ENCODE measurements around the gene RNF32.
A peak's percentile ranks its signal among the peaks of the same experiment; 100 is the strongest.
"Not testable (repeated sequence)": the region's sequence is repeated elsewhere in the genome, so short reads cannot be mapped to it uniquely, and the experiment has no call there.

Gene RNF32

GRCh38 chr7:156614434-156615264 is 25.9 kb upstream of the RNF32 start:
- no peak for DNase-seq

- no peak for DNase-seq
Measured at GRCh38 chr7:156616269-156617202, 24.0 kb upstream of the RNF32 start.

- no peak for DNase-seq
Measured at GRCh38 chr7:156617215-156617614, 23.4 kb upstream of the RNF32 start.

GRCh38 chr7:156618078-156618779 is 22.3 kb upstream of the RNF32 start:
- no peak for DNase-seq

- DNase-seq = no peak
Measured at GRCh38 chr7:156618780-156619367, 21.7 kb upstream of the RNF32 start.

- not testable (repeated sequence) for DNase-seq
Measured at GRCh38 chr7:156619488-156620290, 20.9 kb upstream of the RNF32 start.

- no peak for DNase-seq
Measured at GRCh38 chr7:156620291-156620675, 20.3 kb upstream of the RNF32 start.

GRCh38 chr7:156621652-156622051 is 18.9 kb upstream of the RNF32 start:
- DNase-seq = no peak

- DNase-seq = no peak
Measured at GRCh38 chr7:156625580-156625979, 15.0 kb upstream of the RNF32 start.

- no peak for DNase-seq
Measured at GRCh38 chr7:156626220-156626895, 14.2 kb upstream of the RNF32 start.

- DNase-seq = no peak
Measured at GRCh38 chr7:156628562-156628961, 12.0 kb upstream of the RNF32 start.

GRCh38 chr7:156629873-156630272 is 10.7 kb upstream of the RNF32 start:
- no peak for DNase-seq

- DNase-seq = no peak
Measured at GRCh38 chr7:156634117-156634516, 6.5 kb upstream of the RNF32 start.

- no peak for DNase-seq
Measured at GRCh38 chr7:156635529-156636385, 4.8 kb upstream of the RNF32 start.

GRCh38 chr7:156637093-156637492 is 3.5 kb upstream of the RNF32 start:
- DNase-seq = not testable (repeated sequence)

GRCh38 chr7:156638443-156639077 is 2.0 kb upstream of the RNF32 start:
- DNase-seq = no peak

GRCh38 chr7:156639426-156640256 is 933 bp upstream of the RNF32 start:
- DNase-seq = no peak

- DNase-seq = peak; percentile 58
Measured at GRCh38 chr7:156640949-156641485, 443 bp downstream of the RNF32 start.
